Left renal cortex interstitium (tissue), 4 donors: ENCODE data around the gene ISL1. TPM values are rescaled to one million over a fixed set of nuclear protein-coding genes. Genes with fewer than 3 reads are reported as not detected.

Source experiments
- DNase-seq, 4 donors: peaks; one replicate each; pipeline ENCODE4 v3.0.0-alpha.2; 2013; ENCODE audit warnings: low read depth in 4 of 4, low spot score in 2 of 4, missing footprints in 1 of 4
- polyA plus RNA-seq, 4 donors: library from polyadenylated mRNA; unstranded; fragments of 120-200 nt; gene quantifications; one replicate each; pipeline ENCODE4 v1.2.1, GENCODE V29; 2013; ENCODE audit not compliant: insufficient read length in 4 of 4

ISL1 gene
- polyA plus RNA-seq, 4 donors = not detected

DNA sequence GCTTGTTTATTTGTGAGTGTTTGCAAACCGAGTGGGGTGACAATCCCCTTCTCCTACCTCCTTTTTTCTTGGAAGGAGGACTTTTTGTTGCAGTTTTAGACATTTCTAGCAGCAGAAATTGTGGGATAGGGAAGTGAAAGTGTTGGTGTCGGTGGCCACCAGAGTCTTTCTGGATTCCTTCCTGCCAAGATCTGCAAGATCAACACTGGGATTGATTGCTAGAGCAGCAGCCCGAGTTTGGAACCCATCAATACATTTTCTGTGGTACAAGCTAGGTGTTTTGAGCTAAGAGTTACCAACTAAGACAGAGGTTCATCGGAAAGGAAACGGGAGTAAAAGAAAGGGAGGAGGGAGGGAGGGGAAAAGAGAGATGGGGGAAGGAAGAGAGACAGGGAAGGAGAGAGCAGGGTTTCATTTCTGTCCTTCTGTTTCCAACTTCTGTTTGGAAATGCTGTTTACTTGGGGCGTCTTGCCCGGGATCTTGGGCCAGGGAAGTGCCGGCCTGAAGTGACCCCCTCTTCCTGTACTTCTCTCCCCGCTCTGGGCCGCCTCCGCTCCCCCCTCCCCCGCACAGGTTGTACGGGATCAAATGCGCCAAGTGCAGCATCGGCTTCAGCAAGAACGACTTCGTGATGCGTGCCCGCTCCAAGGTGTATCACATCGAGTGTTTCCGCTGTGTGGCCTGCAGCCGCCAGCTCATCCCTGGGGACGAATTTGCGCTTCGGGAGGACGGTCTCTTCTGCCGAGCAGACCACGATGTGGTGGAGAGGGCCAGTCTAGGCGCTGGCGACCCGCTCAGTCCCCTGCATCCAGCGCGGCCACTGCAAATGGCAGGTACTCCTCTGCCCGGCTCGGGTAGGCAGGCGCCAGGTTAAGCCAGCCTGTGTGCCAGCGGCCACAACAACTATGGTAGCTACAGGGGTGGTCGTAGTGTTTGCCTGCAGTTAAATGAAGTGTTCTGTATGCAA is 4.0 kb downstream of the ISL1 start:
- no peak for DNase-seq

DNA sequence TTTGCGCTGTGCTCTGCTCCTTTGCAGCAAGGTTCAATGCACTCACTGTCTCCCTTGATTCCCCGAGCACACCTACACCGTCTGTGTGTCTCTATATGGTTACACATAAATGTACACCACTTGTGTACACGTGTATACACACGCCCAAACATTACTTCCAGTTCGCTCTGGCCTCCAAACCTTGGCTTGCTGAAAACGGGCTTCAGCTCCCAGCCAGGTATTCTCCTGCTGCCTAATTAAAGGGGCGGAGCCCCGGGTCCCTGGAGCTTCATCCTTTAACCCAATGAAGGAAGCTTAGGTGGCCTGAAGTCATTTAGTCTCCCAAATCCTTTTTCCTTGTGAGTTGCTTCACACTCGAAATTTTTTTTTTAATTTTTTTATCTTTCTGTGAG is 4.6 kb downstream of the ISL1 start:
- no peak for DNase-seq

DNA sequence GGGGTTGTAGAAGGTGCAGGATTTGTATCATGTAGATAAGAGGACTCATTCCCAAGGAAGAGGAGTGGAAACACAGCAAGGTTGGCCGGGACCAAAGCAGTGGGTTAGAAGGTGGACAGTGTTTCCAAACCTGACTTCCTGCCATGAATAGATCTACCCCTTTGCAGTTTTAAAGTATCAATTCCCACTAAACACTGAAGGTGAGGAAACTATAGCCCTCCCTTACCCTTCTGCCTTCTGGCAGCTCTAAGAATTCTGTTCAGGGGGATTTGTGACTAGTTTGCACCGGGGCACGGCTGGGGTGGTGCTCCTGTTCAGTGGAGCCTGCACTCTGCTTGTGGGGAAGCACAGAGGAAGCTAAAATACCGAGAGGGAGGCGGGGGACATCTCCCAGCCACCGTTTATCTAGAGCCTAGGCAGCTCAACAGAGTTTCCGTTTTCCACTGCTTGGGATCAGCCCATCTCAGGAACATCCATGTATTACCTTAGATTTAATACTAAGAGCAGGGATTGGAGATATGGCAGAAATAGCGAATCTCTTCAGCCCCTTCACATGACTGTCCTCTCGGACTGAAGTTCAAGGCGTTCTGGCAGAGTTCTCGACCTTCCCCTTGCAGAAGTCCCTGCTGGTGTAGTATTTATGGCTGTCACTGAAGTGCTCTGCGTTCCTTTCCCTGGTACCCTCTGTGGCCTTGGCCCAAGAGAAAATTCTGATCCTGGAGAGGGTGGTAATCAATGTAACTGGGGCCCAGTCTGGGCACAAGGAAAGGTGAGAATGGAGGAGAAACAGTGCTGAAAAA is 5.4 kb downstream of the ISL1 start:
- DNase-seq = no peak

DNA sequence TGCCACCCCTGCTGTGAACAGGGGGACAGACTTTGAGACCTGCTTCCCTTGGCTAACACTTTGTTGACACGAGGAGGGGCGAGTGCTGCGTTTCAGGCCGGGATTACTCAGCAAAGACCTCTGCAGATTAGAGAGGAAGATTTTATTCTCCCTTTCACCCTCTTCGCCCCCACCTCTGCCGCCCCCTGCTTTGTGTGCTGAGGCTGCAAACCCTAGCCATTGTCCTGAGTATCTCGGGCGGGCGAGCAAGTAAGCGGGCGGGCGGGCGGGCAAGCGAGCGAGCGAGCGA is 6.0 kb downstream of the ISL1 start:
- no peak for DNase-seq

DNA sequence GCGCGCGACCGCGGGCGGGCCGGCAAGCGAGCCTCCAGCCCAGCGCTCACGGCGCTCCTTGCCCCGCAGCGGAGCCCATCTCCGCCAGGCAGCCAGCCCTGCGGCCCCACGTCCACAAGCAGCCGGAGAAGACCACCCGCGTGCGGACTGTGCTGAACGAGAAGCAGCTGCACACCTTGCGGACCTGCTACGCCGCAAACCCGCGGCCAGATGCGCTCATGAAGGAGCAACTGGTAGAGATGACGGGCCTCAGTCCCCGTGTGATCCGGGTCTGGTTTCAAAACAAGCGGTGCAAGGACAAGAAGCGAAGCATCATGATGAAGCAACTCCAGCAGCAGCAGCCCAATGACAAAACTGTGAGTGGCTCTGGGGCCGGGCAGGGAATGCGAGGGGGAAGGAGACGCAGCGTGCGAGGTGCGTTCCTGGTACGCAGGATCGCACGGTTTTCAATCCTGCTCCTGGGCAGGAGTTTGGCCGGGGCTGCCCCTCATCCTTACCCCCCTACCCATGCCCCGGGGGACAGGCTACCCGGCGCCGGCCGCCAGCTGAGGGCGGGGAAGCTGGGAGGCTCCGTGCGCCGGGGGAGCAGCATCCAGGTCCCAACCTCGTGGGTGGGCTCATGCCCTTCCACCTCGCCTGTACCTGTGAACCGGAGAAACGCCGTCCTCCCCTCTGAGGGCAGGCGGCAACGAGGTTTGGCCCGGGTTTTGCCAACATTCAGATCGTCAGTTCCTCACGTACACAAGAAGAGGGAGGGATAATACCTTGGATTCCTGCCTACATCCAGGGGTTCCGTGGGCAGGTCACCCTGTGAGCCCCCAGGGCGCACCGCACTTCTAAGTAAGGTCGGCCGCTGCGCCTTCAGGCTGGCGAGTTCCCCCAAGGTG is 6.6 kb downstream of the ISL1 start:
- no peak for DNase-seq

DNA sequence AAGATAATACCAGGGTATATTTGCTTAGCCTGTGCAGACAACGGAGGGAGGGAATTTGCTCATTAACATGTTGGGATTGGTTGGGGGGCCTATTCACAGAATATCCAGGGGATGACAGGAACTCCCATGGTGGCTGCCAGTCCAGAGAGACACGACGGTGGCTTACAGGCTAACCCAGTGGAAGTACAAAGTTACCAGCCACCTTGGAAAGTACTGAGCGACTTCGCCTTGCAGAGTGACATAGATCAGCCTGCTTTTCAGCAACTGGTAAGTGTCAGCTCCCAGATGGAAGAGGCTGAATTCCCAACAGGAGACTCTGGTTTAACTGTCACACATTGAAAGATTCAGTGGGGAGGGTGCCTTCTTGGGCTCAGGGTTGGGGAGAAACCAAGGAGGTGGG is 7.9 kb downstream of the ISL1 start:
- no peak for DNase-seq

DNA sequence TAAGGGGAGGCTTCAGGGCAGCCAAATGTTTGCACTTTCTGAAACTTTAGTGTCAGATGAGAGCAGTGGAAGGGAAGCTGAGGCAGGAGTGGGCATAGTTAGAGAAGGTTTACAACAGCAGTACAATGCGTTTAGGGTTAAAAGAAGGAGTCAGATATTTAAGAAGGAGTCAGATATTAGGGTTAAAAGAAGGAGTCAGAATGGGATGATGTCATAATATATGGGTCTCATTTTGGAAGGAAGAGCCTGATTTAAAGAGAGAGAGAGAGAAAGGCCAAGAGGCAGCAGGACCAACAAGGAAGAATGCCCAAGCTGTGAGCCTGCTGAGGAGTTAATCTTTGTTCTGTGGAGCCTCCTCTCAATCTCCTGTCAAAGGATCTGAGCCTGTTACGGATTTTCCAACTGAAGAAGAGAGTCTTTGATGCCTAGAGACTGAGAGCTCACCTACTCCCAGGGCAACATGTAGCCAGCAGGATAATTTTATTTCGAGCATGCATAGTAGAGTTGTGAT is 9.5 kb downstream of the ISL1 start:
- DNase-seq = no peak

DNA sequence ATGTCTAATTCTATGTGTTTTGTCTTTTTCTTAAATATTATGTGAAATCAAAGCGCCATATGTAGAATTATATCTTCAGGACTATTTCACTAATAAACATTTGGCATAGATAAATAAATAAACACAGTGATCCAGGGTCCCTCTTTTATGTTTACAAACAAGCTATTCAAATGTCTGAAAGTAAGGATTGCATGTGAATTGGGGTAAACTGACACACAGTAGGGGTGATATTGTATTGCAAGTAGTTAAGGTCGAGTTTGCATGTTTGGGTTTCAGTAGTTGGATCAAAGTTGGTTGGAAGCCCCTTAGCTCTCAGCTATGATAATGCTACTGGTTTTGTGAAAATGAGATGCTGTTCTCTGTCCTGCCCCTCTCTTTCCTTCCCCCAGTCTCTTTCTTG is 11.4 kb downstream of the ISL1 start:
- no peak for DNase-seq

DNA sequence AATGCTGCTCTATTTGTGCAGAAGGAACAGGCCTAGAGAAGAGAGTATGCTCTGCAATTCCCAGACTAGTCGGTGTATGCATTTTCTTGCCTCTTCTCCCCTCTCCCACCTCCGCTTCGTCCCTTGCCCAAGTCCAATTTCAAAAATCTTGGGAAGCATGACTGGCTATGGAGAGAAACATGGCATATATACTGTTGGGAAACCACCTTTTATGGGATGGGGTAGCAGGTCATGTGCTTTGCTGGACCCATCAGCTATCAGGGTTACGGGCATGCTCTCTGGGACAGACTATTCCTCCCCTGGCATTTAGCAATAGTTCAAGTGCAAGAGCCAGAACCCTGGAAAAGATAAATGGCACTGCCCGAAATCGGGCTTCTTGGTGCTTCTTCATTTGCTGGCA is 12.0 kb downstream of the ISL1 start:
- no peak for DNase-seq

DNA sequence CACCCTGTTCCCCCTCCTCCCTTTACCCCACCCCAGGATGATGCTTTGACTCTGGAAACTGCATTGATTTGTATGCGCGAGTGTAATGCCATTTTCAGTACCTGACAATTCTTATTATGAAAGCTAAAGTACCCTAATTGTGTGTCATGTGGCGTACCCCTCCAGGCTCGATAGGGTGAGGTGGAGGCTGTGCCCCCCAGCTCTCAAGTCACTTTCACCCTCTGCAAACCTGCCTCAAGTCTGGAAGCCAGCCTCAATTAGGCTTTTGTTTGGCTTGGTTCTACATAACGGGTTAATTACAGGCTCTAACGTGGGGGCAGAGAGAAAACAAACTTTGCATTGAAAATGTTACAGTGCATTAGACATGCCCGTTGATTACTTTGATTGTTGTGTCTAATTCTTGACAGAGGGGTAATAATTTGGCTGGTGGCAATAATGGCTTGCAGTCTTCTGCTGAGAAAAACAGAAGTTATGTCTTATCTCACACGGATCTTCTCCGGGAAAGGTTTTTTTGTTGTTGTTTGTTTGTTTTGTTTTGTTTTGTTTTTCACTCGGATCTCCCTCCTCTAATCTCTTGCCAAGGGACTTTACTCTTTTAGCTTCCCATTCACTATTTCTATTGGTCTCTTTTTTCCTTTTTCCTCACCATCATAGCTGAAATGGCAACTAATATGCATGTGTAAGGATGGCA is 12.6 kb downstream of the ISL1 start:
- no peak for DNase-seq

DNA sequence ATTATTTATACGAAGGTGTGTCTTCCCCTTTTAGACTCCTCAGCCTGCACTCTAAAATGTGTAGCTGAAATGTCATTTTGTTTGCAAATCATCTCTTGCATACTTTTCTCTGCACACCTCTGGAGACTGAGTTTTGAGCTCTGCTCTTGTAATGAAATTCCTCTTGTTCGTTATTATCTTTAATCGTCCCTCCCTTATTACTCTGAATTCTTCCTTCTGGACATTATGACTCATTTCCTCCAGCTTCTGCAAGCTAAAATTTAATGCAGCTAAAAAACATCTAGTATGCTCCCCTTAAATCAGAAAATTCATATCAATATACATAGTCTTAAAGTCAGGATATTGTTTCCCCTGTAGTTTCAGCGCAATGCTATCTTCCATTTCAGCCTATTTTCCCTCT is 13.5 kb downstream of the ISL1 start:
- DNase-seq = no peak

DNA sequence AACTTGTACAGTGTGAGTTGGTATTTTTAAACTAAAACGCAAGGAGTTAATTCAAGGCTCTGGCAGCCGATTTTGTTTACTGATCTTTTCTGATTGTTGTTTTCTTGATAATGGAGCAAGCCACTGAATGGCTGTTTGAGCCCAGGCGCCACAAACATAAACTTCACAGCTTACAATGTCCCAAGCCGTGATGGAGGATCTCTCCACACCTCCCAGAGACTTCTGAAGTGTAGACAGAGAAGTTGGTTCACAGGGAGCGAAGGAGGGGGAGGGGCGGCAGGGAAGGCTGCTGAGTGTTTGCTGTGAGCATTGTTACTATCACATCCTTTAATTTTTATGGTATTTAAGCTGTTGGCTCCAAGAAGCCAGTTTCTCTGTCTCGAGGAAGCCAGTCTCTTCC is 14.7 kb downstream of the ISL1 start:
- DNase-seq = no peak

DNA sequence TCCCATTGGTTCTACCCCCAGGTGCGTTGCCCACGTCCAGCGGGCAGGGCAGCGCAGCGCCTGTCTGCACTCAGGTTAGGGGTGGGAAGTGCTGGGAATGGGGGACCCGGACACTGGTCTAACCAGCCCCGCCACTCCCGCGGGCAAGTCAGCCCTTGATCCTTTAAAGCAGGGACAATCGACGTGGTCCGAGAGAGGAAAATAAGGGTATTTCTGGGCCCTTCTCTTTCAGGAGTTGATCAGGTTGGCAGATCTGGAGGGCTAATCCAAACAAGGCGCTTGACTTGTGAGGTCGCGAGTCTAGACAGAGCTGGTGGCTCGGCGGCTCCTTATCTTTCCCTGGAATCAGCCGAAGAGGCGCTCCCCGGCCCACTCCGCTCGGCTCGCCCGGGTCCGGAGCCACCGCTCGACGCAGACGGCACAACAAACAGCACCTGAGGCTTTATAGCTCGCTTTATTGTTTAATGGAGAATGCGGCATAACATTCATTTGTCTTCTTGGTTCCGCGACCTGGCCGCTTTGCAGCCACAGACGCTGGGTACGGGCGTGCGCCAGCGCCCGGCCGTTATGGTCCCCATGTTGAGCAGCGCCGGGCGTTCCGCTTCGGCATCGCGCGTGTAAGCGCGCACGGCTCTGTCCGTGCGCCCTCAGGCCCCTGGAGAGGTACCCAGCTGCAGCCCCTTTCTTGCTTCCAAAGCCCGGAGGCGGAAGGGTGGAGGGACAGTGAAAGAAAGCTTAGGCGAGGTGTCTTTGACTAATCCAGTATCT is 15.8 kb downstream of the ISL1 start:
- DNase-seq = no peak

DNA sequence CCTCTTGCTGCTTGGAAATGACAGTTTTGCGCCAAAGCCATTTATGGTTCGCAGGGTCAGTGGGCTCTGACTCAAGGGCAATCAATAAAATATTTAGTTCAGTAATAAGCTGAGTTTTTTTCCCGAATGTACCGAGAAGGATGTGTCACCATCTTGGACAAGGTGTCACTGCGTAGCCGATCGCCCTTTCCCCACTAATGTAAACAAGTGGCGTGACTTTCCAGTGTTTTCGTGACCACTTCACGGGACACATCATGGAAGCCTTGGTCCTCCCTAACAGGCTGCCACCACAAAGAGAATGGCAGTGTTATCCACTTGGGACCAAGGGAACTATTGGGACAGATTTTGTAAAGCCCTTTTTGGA is 16.4 kb downstream of the ISL1 start:
- no peak for DNase-seq

DNA sequence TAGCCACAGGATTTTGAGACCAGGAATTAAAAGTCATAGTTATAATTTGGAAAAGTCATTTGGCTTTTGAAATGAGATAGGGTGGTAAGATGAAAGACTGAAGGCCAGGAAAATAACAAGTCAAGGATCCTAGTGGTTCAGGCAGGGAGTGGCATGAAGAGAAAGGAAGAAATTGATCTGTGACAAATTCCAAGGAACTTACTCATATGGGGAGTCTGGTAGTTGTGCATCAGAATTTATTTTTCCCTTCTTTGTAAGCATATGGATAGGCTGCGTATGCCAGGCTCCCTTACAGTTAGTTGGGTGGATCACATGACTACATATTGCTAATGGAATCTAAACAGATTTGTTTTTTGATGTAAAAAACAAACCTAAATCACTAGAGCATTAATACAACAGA is 21.0 kb downstream of the ISL1 start:
- DNase-seq = no peak

DNA sequence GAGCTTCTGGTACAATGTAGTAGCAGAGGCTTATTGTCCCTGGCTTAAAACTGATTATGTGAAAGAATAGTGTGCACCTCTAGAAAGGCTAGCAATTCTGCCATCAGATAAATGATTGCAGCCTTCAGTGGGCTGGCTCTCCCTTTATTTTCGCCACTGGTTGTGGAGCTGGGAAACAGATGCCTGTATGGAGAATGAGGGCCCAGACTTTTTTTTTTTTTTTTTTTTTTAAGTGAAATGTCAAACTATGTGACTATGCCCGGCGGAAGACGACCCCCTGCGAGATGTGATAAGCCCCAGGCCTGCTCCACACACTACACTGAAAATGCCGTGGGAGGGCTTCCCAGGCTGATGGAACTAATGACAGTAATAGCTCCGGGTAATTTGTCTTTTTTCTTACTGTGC is 28.7 kb downstream of the ISL1 start:
- no peak for DNase-seq

DNA sequence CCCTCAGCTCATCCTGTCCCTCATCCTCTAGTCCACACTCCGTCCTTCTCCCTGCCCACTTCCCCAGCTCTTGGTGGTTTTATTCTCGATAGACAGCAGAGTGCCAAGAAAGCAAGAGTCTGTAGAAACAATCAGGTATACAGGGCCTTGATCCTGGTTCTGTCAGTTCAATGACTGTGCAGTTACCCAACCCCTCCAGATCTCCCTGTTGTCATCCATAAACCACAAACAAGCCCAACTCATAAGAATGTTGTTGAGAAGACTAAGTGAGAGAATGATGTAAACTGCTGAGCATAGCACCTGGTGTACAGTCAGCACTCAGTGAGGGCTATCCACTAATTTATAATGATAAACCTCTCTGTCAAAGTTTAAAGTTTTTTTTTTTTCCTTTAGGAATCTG is 31.3 kb downstream of the ISL1 start:
- DNase-seq = no peak

DNA sequence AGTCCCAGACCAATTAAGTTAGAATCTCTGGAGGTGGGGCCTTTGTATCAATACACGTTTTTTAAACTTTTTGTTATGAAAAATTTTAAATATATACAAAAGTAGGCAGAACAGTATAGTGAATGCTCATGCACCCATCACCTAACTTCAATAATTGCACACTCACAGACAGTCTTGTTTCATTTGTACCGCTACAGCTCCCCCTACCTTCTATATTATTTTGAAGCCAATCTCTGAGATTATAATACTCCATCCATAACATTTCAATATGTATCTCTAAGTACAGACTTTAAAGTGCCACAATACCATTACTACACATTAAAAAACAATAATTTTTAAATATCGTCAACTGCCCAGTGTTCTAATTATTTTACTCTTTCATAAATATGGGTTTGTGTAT is 32.9 kb downstream of the ISL1 start:
- DNase-seq = no peak

DNA sequence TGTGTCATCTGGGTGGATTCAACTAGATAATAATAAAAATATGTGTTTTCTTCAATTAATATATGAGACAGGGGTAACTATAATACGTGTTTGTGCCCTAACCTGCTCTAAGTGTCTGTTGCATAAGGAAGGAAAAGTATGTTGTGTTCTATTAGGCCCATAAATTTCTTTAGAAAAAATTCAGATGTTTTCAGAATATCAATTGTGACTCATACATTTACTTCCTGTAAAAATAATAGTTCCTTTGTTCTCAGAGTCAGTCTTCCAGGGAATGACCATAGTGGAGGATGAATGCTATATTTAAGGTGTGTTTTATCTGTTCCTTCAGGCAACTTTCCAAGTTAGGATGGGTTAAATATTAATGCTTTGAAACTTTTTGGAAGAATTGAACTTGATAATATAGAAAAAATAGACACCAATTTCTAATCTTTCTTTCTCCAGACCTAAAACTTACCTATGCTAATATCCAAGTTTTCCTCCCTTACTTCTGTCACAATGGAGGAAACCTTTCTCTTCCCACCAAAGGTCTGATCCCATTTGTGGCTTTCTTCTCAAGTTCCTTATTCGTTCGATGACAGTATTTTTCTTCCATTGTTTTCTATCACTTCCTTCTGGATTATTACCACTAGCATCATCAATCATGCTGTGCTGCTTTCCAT is 49.9 kb downstream of the ISL1 start:
- DNase-seq = no peak
